ENCODE results near the gene CUX1. TPM values are rescaled to one million over a fixed set of nuclear protein-coding genes. Genes with fewer than 3 reads are reported as not detected.
A peak's percentile ranks its signal among the peaks of the same experiment; 100 is the strongest.

CUX1 gene
- total RNA-seq, 1 donor from 2014 or later: 50.6 TPM

DNA sequence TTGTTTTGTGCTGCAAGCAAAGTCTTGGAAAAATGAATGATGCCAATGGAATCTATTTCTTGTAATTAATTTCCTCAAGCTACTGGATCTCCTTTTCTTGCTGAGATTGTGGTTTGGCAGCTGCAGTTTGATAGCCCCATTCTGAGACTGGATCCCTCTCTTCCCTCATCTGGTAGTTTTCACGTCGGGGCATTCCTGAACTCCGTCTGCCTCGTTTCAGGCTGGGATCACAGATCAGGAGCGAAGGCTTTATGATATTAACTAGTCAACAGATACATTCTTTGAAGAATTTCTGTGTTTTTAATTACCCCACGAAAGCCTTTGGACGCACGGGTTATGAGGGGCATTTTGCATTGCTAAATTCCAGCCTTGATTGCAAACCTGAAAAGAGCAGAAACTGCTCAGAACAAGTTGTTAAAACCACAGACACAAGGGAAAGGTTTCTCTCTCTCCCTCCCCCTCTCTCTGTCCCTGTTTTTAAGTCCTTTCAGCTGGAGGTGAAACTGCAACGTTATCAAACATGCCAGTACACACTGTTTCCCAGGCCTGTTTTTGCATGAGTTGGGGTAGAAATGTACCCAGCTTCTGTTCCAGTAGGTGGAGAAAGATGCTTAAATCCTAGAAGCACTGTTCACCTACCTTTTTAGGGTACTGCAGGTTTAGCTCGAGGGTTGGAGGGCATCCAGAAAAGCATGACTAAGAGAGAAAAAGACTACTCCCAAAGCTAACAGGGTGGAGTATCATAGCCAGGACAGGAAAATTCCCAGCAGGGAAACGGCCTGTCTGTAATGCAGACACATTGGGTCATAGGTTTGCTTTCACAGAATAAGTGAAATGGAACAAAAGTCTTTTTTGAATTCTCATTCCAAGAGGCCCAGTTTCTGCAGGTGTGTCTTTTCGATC, 124.3 kb downstream of the CUX1 start:
- no peaks in the 10 kb centered on the region for H3K9me3 ChIP-seq (ENCODE audit: insufficient read depth, low read depth, low read length)
- Mint-ChIP-seq H3K9me3 (ENCODE audit: unreplicated experiment) (no peaks in the 10 kb centered on the region), H3K27me3 (ENCODE audit: low read depth, unreplicated experiment) (no peaks in the 10 kb centered on the region), H3K27ac (ENCODE audit: unreplicated experiment) (peak overlapping the region; percentile 95), H3K4me1 (ENCODE audit: low read depth, unreplicated experiment) (peaks cover 31% of the 10 kb centered on the region), H3K36me3 (ENCODE audit: low read depth, unreplicated experiment) (peaks cover 1% of the 10 kb centered on the region), H3K4me3 (ENCODE audit: unreplicated experiment) (peak overlapping the region; percentile 57)
- H3K79me2 ChIP-seq (ENCODE audit: insufficient read depth, low read length): peaks cover 39% of the 10 kb centered on the region
- DNase-seq (ENCODE audit: low read depth): peak; percentile 78
- TF ChIP-seq, protein P1, sequence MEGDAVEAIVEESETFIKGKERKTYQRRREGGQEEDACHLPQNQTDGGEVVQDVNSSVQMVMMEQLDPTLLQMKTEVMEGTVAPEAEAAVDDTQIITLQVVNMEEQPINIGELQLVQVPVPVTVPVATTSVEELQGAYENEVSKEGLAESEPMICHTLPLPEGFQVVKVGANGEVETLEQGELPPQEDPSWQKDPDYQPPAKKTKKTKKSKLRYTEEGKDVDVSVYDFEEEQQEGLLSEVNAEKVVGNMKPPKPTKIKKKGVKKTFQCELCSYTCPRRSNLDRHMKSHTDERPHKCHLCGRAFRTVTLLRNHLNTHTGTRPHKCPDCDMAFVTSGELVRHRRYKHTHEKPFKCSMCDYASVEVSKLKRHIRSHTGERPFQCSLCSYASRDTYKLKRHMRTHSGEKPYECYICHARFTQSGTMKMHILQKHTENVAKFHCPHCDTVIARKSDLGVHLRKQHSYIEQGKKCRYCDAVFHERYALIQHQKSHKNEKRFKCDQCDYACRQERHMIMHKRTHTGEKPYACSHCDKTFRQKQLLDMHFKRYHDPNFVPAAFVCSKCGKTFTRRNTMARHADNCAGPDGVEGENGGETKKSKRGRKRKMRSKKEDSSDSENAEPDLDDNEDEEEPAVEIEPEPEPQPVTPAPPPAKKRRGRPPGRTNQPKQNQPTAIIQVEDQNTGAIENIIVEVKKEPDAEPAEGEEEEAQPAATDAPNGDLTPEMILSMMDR (IDR thresholded peaks at IDR 0.05; ENCODE audit: insufficient read depth, low read depth, low read length): no peak
- no peak for TF ChIP-seq EZH2 (IDR thresholded peaks at IDR 0.05; ENCODE audit: insufficient read depth, low read length)
- H4K20me1 ChIP-seq (ENCODE audit: insufficient read depth, low read length): peaks cover 44% of the 10 kb centered on the region
- H3K27me3 ChIP-seq (ENCODE audit: insufficient read depth, low read length): no peaks in the 10 kb centered on the region
- H3K36me3 ChIP-seq (ENCODE audit: insufficient read depth, low read length): no peaks in the 10 kb centered on the region
- H3K4me2 ChIP-seq (ENCODE audit: low read length): peak overlapping the region; percentile 29
- peak overlapping the region; percentile 0 for H3K9ac ChIP-seq (ENCODE audit: low read length)
- peaks cover 27% of the 10 kb centered on the region for H3K4me1 ChIP-seq (ENCODE audit: insufficient read depth, low read length)
- H3K27ac ChIP-seq (ENCODE audit: low read depth, low read length): peak overlapping the region; percentile 4
- FAIRE-seq: no peak
- no peak overlapping the region for H3K4me3 ChIP-seq (ENCODE audit: insufficient read depth, low read depth, low read length)
- H2AFZ ChIP-seq (ENCODE audit: low read depth, low read length): no peak overlapping the region

DNA sequence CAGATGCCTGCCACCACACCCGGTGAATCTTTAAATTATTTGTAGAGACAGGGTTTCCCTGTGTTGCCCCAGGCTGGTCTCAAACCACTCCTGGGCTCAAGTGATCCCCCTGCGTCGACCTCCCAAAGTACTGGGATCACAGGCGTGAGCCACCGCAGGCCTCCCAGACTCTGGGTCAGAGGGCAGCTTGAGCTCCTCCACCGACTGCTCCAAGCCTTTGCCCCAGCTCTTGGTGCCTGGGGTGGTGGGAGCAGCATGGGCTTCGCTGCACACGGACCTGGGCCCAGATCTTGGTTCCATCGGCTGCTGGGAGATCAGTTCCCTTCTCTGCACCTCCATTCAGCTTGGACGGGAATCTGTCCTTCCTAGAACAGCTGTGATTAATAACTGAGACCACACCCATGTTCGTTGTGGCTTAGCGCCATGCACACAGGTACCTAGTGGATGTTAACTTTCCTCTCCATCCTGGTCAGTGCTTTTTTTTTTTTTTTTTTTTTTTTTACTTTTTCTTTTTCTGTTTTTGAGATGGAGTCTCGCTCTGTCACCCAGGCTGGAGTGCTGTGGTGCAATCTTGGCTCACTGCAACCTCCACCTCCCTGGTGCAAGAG, 125.3 kb downstream of the CUX1 start:
- Histone ChIP-seq H3K4me1 (ENCODE audit: insufficient read depth, low read length) (peaks cover 25% of the 10 kb centered on the region), H3K4me3 (ENCODE audit: insufficient read depth, low read depth, low read length) (no peak overlapping the region), H3K9ac (ENCODE audit: low read length) (peak overlapping the region; percentile 21), H3K9me3 (ENCODE audit: insufficient read depth, low read depth, low read length) (no peaks in the 10 kb centered on the region), H4K20me1 (ENCODE audit: insufficient read depth, low read length) (peaks cover 39% of the 10 kb centered on the region), H2AFZ (ENCODE audit: low read depth, low read length) (no peak overlapping the region), H3K36me3 (ENCODE audit: insufficient read depth, low read length) (no peaks in the 10 kb centered on the region), H3K79me2 (ENCODE audit: insufficient read depth, low read length) (peaks cover 39% of the 10 kb centered on the region), H3K4me2 (ENCODE audit: low read length) (peak overlapping the region; percentile 29), H3K27ac (ENCODE audit: low read depth, low read length) (no peak overlapping the region), H3K27me3 (ENCODE audit: insufficient read depth, low read length) (no peaks in the 10 kb centered on the region)
- Mint-ChIP-seq H3K4me1 (ENCODE audit: low read depth, unreplicated experiment) (peaks cover 25% of the 10 kb centered on the region), H3K36me3 (ENCODE audit: low read depth, unreplicated experiment) (peaks cover 1% of the 10 kb centered on the region), H3K27ac (ENCODE audit: unreplicated experiment) (peak overlapping the region; percentile 95), H3K27me3 (ENCODE audit: low read depth, unreplicated experiment) (no peaks in the 10 kb centered on the region), H3K4me3 (ENCODE audit: unreplicated experiment) (no peak overlapping the region), H3K9me3 (ENCODE audit: unreplicated experiment) (no peaks in the 10 kb centered on the region)
- TF ChIP-seq EZH2 (IDR thresholded peaks at IDR 0.05; ENCODE audit: insufficient read depth, low read length): no peak
- TF ChIP-seq, protein P1 (IDR thresholded peaks at IDR 0.05; ENCODE audit: insufficient read depth, low read depth, low read length): no peak
- FAIRE-seq: no peak
- DNase-seq (ENCODE audit: low read depth): no peak

All from astrocyte (in vitro differentiated cells and primary cell).